Measurements from ENCODE around the gene TXNDC11.

TXNDC11 gene

GRCh38 chr16:11649276-11649675, 93.4 kb downstream of the TXNDC11 start:
- no peak for DNase-seq

DNA sequence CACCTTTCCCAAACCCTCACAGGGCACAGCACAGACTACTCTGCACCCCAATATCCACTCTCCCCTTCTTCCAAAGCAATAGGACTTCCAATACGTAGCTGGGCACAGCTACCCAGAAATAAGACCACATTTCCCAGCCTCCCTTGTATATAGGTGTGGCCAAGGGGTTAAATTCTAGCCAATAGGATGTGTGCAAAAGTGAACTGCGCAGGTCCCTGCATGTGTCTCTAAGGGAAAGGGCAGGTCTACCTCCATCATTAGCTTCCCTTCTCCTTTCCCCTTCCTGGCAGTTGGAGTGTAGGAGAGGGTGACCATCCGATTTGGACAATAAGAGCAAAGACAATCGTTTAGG, 99.9 kb downstream of the TXNDC11 start:
- DNase-seq: no peak

DNA sequence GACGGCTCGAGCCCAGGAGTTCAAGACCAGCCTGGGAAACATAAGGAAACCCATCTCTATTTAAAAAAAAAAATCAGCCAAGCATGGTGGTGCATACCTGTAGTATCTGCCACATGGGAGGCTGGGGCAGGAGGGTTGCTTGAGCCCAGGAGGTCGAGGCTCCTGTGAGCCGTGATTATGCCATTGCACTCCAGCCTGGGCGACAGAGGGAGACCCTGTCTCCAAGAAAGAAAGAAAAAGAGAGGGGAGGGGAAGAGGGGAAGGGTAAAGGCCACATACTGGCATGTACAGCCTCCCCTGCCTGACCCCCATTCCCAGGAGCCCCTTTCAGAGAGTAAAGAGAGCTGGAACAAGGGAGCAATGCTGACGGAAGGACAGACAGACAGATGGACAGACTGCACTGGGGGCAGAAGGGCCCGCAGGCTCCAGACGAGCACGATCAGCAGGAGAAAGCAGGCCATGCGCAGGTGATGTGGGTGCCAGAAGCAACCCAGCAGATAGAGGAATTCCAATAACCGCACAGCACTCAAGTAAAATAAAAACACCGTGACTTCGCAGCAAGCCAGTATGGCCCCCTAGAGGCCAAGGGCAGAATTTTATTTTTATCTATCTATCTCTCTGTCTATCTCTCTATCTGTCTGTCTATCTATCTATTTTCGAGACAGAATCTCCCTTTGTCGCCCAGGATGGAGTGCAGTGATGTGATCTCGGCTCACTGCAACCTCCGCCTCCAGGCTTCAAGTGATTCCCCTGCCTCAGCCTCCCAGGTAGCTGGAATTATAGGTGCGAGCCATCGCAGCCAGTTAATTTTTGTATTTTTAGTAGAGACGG, 101.5 kb downstream of the TXNDC11 start:
- DNase-seq: peak; percentile 82

- DNase-seq: peak; percentile 90
Measured at GRCh38 chr16:11639925-11640899, 102.4 kb downstream of the TXNDC11 start.

- no peak for DNase-seq
Measured at GRCh38 chr16:11639008-11639562, 103.6 kb downstream of the TXNDC11 start.

- no peak for DNase-seq
Measured at GRCh38 chr16:11638140-11638539, 104.5 kb downstream of the TXNDC11 start.

- no peak for DNase-seq
Measured at GRCh38 chr16:11637320-11637719, 105.3 kb downstream of the TXNDC11 start.

GRCh38 chr16:11636172-11636721, 106.4 kb downstream of the TXNDC11 start:
- peak; percentile 41 for DNase-seq

GRCh38 chr16:11635679-11636171, 106.9 kb downstream of the TXNDC11 start:
- DNase-seq: no peak

DNA sequence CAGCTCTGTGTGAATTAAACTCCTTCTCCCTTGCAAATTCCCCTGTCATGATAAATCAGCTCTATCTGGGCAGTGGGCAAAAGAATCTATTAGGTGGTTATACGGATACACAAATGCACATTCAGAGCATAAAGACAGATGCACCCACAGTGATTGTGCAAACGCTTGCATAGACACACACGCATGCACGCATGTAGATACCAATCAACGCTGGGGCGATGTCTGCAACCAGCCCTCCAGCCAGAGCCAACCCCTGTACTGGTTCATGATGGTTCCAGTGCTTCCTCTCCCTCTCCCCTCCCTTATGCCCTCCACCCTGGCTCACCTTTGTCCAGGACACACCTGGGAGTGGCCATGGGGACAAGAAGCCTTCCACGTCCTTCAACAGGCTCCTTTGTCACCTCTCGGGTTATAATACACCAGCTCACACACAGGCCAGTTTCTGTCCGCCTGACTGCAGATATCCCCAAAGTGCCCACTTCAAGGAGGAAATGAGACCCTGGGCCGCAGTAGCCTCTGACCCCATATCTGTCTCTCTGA, 107.5 kb downstream of the TXNDC11 start:
- peak; percentile 48 for DNase-seq

DNA sequence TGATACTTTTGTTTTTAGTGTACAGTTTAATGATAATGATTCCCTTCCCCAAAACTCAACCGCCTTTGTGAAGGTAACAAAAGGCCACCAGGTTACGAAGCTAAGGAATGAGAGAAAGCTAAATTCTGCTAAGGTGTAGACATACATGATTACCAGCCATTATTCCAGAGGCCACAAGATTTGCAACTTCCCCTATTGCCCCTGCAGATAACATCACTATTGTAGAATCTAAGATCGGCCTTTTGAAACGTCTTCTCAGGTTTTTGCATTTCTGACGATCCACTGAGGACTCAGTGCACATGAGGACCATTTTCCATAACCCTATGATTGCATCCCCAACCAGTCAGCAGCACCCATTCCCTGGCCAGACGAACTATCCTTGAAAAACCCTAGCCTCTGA, 108.3 kb downstream of the TXNDC11 start:
- DNase-seq: no peak

DNA sequence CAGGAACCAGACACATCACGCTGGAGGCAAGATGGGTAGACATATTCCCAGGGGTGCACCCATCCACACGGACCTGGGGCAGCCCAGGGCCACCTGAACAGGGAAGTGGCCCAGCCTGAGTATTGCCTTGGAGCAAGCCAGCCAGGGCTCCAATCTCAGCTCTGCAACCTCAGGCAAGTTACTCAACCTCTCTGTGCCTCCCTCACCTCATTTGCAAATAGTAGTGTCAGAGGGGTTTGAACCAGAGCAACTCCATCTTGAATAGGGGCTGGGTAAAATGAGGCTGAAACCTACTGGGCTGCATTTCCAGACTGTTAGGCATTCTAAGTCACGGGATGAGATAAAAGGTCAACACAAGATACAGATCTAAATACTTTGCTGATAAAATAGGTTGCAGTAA, 109.5 kb downstream of the TXNDC11 start:
- no peak for DNase-seq

DNA sequence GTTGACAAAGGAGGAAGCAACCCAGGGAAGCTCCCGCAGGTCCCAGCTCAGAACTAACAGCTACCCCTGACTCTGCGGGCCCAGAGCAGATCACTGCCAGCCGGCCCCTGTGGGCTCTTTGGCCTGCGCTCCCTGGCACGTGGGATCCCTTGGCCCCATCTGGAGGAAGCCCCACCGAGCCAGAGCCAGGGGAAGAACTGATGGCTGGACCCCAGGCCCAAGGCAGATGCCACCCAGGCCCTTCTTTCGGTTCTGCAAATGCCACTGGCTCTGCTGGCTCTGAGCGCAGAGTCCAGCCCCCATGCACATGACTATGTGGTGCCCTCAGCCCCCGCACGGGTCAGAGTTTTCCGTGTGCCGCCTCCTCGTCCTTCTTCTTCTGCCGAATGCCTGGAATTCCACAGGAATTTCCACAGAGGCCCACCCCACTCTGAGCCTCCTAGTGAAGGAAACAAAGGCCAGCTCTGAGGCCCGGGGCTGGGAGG, 110.2 kb downstream of the TXNDC11 start:
- DNase-seq: peak; percentile 78

GRCh38 chr16:11631214-11631613, 111.4 kb downstream of the TXNDC11 start:
- DNase-seq: no peak

- DNase-seq: no peak
Measured at GRCh38 chr16:11630768-11631056, 111.9 kb downstream of the TXNDC11 start.

DNA sequence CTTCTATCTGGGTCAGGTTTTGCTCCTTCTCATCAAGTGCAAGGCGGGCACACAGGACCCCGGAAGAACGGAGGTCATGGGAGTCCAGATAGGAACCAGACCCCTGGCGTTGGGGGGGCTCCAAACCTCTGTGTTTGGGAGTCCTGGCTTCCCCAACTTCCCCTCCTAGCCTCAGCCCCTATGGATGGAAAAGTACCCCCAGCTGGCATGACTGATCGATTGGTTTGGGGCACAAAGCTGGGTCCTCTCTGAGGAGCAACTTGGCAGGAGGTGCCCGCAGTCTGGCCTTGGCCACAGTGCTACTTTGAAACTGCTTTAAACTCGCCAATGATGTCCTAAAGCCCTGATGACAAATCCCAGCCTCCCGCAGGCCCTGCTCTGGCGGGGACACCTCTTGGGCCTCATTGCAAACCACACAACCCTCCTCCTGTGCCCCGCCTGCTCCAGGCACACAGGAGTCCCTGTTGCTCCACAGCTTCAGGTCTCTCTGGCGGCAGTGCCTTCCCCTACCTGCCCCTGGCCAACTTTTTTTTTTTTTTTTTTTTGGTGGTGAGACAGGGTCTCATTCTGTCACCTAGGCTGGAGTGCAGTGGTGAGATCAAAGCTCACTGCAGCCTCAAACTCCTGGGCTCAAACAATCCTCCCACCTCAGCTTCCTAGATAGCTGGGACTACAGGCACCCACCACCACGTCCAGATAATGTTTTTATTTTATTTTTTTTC, 112.5 kb downstream of the TXNDC11 start:
- no peak for DNase-seq
